HFF-Myc (cell line): ENCODE results near the gene DNLZ.

Experiments
- DNase-seq: peaks from one replicate; pipeline ENCODE4 v3.0.0-alpha.2; 2011; ENCODE audit warnings: low read depth; ENCODE audit errors: extremely low read depth
- H3K4me3 ChIP-seq: replicated peaks from 2 replicates; pipeline ENCODE4 v1.5.1; 2011; ENCODE audit warnings: low read depth, mild to moderate bottlenecking, control low read depth, low read length
- TF ChIP-seq, protein P1 (sequence below): IDR thresholded peaks from 2 replicates; pipeline ENCODE4 v1.5.1; 2012; ENCODE audit warnings: mild to moderate bottlenecking, low read depth, low read length, control low read depth; ENCODE audit errors: missing control alignments

DNLZ gene

GRCh38 chr9:136331030-136331429, 32.5 kb downstream of the DNLZ start:
- TF ChIP-seq, protein P1, sequence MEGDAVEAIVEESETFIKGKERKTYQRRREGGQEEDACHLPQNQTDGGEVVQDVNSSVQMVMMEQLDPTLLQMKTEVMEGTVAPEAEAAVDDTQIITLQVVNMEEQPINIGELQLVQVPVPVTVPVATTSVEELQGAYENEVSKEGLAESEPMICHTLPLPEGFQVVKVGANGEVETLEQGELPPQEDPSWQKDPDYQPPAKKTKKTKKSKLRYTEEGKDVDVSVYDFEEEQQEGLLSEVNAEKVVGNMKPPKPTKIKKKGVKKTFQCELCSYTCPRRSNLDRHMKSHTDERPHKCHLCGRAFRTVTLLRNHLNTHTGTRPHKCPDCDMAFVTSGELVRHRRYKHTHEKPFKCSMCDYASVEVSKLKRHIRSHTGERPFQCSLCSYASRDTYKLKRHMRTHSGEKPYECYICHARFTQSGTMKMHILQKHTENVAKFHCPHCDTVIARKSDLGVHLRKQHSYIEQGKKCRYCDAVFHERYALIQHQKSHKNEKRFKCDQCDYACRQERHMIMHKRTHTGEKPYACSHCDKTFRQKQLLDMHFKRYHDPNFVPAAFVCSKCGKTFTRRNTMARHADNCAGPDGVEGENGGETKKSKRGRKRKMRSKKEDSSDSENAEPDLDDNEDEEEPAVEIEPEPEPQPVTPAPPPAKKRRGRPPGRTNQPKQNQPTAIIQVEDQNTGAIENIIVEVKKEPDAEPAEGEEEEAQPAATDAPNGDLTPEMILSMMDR: no peak
- no peak overlapping the region for H3K4me3 ChIP-seq
- no peak for DNase-seq

DNA sequence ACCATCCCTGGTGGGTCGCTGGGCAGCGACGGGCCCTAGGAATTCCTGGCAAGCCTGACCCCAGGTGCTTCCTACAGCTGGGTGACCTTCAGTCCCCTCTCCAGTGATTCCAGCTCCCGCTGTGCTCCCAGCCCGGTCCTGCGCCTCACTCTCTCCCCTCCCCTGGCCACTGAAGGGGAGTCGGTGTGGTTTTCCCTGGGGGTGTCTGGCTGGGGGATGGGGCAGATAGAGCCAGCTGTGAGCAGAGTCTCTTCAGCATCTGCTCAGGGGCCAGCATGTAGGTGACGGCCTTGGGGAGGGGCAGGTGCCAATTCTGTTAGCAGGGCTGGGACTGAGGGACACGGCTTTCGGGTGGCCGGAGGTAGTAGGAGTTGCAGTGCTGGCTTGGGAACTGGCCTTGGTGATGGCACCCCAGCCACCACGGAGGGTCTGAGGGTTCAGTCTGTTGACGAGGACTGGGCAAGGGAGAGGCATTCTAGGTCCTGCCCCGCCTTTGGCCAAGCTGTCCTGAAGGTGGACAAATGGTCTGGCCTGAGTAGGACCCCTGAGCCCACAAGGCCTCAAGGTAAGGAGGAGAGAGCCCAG, 33.0 kb downstream of the DNLZ start:
- DNase-seq: no peak
- H3K4me3 ChIP-seq: peak overlapping the region; percentile 94
- TF ChIP-seq, protein P1: no peak

DNA sequence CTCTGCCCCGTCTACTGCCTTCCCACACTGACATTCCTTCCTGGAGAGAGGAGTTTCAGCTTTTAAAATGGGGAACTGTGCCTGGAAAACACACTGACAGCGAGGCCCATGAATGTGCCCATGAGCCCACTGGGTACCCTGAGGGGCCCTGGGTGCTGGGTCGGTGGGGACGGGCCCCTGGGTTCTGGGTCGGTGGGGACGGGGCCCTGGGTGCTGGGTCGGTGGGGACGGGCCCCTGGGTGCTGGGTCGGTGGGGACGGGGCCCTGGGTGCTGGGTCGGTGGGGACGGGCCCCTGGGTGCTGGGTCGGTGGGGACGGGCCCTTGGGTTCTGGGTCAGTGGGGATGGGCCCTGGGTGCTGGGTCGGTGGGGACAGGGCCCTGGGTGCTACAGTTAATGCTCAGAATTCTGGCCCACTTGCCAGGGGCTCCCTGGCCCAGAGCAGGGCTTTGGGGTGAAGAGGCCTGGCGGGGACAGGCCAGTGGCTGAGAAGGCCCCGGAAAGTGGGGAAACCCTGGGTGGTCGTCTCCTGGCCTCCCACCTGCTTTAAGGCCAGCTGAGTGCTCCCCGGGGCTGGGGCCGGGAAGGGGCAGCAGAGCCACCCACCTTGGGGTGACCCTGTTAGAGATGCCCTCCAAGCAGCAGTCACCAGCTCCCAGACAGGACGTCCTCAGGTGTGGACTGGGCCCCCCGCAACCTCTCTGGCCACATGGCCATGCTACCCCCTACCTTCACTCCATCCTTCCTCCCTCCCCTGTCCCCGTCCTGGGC, 33.7 kb downstream of the DNLZ start:
- no peak for DNase-seq
- TF ChIP-seq, protein P1: no peak
- H3K4me3 ChIP-seq: peak overlapping the region; percentile 94

GRCh38 chr9:136329211-136329627, 34.3 kb downstream of the DNLZ start:
- peak overlapping the region; percentile 94 for H3K4me3 ChIP-seq
- DNase-seq: no peak
- TF ChIP-seq, protein P1: no peak

DNA sequence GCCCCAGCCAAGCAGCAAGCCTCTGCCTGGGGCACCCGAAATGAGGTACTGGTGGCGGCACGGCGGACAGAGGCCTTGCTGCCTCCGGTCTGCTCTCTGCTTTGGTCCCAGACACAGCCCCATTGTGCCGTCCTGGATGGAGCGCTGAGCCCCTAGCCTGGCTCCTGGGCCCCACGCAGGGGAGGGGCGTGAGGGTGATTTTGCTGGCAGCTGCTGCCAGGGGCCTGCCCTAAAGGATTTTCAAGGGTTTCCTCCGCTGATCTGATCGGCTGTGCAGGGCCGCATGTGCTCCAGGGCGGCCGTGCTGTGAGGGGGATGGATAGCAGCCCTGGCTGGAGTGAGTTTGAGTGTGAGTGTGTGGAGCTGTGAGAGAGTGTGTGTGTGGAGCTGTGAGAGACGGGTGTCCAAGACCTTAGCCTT, 34.9 kb downstream of the DNLZ start:
- peak overlapping the region; percentile 94 for H3K4me3 ChIP-seq
- no peak for DNase-seq
- TF ChIP-seq, protein P1: no peak

- TF ChIP-seq, protein P1: no peak
- DNase-seq: no peak
- H3K4me3 ChIP-seq: peak overlapping the region; percentile 94
Observed at GRCh38 chr9:136328011-136328621, 35.4 kb downstream of the DNLZ start.
